GM10266 (cell line): ENCODE results near the gene TMEM247.

Experiments used
- DNase-seq: peaks from one replicate; pipeline ENCODE4 v3.0.0; 2012; ENCODE audit errors: extremely low spot score
- CTCF ChIP-seq: IDR thresholded peaks from 2 replicates; pipeline ENCODE4 v1.5.1; 2012; ENCODE audit warnings: mild to moderate bottlenecking, low read depth; ENCODE audit not compliant: control insufficient read depth, insufficient read depth; ENCODE audit errors: missing control alignments

Gene TMEM247

GRCh38 chr2:46495231-46496030 lies 16.1 kb downstream of the TMEM247 start:
- no peak for DNase-seq
- no peak for TF ChIP-seq CTCF

DNA sequence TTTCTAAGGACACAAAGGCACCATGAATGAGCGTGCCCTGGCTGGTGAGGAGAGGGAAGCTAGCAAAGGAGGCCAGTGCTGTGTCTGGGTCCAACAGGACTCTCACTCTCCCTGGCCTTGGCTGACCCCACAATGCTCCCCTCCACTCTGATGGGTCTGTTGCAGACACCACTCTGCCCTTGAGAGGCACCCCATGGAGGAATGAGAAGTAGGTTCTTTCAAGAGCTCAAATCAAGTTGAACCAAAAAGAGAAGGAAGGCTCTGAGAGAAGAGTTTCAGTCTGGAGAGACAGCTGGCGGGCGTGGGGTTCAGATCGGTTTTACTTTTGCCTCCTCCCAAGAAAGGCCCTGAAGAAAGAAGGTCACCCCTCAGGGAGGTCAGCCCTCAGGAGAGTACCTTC lies 18.4 kb downstream of the TMEM247 start:
- TF ChIP-seq CTCF = no peak
- DNase-seq = no peak

GRCh38 chr2:46498681-46499080 lies 19.3 kb downstream of the TMEM247 start:
- TF ChIP-seq CTCF = no peak
- no peak for DNase-seq

DNA sequence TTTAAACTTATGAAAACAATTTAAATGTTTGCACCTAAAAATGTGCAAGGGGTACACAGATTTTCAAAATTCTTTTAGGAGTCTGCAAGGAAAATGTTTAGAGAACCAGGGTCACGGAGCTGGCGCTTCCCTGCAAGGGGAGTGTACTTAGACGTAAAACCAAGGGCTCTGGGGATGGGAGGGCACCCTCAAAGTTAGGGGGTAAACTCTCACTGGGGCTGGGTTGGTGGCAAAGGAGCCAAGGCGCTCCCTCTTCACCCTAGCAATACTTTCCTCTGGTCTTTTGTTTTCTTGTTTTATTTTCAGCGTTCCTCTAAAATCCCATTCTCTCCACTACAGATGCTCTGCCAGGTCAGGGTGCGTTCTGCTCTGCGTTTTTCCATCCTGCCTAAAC lies 20.0 kb downstream of the TMEM247 start:
- TF ChIP-seq CTCF = no peak
- no peak for DNase-seq

DNA sequence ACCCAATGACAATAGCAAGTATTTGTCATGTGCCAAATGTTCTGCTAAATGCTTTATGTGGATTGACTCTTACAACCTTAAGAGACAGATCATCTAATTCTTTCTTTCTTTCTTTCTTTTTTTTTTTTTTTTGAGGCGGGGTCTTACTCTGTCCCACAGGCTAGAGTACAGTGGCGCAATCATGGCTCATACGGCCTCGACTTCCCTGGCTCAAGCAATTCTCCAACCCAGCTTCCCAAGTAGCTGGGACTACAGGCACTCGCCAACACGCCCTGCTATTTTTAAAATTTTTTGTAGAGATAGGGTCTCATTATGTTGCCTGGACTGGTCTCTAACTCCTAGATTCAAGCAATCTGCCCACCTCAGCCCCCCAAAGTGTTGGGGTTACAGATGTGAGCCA lies 21.4 kb downstream of the TMEM247 start:
- no peak for DNase-seq
- TF ChIP-seq CTCF = no peak

DNA sequence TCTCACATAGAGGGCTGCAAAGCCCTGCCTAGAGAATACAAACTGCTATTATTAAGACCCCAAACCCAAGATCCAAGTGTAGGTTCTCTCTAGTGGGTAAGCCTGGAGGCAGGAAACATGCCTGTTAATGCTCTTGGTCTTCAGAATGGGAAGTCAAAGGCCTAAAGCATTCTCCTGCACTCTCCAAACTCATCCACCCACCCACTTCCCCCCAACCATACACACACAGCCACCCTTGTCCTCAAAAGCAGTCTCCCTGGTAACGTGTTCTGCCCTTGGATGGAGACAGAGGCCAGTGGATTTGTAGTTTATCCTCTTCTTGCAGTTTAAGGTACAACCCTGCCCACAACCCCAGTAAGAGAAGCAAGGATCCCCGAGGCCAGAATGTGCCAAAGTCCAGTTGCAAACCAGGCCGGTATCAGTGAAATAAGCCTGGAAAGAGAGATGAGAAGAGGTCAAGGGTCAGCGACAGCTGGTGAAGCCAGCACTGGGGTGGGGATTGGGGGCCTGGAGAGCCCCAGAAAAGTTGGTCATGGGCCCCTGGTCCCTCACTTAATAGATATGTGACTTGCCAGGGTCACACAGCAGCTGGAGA lies 23.0 kb downstream of the TMEM247 start:
- no peak for DNase-seq
- TF ChIP-seq CTCF = no peak

DNA sequence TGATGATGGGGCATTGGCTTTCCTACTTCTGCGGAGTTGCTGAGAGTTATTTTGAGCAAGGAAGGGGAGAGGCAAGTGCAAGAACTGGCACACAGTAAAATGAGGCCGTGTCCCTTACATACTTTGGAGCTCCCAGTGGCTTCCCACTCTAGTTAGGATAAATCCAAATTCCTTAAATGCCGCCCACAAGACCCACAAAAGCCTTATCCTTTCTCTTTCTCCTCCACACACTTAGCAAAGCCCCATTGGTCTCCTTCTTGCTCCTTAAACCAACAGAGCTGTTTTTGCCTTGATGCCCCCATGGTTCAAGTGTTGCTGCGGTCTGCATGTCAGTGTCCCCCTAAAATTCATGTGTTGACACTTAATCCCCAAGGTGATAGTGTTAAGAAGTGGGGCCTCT lies 24.3 kb downstream of the TMEM247 start:
- DNase-seq = no peak
- no peak for TF ChIP-seq CTCF
